ENCODE measurements around the gene C12orf57. TPM values are rescaled to one million over a fixed set of nuclear protein-coding genes. Genes with fewer than 3 reads are reported as not detected.
A peak's percentile ranks its signal among the peaks of the same experiment; 100 is the strongest.

The C12orf57 gene
- total RNA-seq, 2 experiments from 2014 or later: 305 to 311 TPM

DNA sequence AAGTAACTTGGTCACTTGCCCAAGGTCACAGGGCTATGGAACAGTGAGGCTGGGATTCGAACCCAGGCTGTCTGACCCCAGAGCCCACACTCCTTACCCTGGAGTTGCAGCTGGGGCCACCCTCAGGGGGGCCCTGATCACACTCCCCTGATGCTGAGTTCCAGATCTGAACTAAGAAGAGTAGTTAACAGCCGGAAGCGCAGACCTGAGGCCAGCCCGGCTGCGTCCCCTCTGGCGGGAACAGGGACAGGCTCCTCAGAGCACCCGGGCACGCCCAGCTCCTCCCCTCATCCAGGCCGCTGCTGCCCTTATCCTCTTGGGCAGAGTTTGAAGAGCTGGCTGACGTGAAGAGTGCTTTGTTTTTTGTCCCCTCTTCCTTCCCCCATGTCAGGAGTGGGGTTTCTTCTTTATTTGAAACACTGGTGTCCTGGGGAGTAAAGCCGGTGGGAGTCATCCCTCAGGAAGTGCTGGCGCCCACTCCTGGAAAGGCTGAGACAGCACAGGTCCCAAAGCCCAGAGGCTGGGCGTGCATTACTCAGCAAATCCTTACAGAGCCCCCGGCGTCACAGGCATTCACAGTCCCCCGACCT, 18.0 kb downstream of the C12orf57 start:
- ChIA-PET CTCF (interaction anchor here (1.1 to 13.3 kb wide), 9 partner anchors 14 to 95 kb away, joined by 3 to 324 read pairs (median 6); partner anchors contain the start of genes C12orf57, ENO2, LPCAT3 and LRRC23), POLR2A (interaction anchor here (1.0 to 16.4 kb wide), 10 partner anchors 14 to 359 kb away, joined by 4 to 963 read pairs (median 7); partner anchors contain the start of genes C12orf57, C1RL, ENO2 and LPCAT3)
- Mint-ChIP-seq H3K27ac (peak overlapping the region; percentile 97), H3K4me1 (ENCODE audit: low read depth) (peaks cover 72% of the 10 kb centered on the region), H3K36me3 (ENCODE audit: low read depth) (peaks cover 69% of the 10 kb centered on the region), H3K27me3 (no peaks in the 10 kb centered on the region), H3K9me3 (no peaks in the 10 kb centered on the region), H3K4me3 (peak overlapping the region; percentile 90)
- no peaks in the 10 kb centered on the region for H3K9me3 ChIP-seq (ENCODE audit: control insufficient read depth in 1 of 2, insufficient read depth in 1 of 2, low read length in 2 of 2)
- H3K4me3 ChIP-seq (ENCODE audit: low read length): peak overlapping the region; percentile 29
- H3K4me1 ChIP-seq (ENCODE audit: insufficient read depth, low read length): peaks cover 85% of the 10 kb centered on the region
- peak in 6 of 14 experiments; percentile 29 to 80 (median 64) for DNase-seq
- ATAC-seq (ENCODE audit: poor library complexity): peak; percentile 12
- no peaks in the 10 kb centered on the region for H3K27me3 ChIP-seq (ENCODE audit: control insufficient read depth in 1 of 2, insufficient read depth in 2 of 2, low read length in 2 of 2)
- TF ChIP-seq, protein P1, sequence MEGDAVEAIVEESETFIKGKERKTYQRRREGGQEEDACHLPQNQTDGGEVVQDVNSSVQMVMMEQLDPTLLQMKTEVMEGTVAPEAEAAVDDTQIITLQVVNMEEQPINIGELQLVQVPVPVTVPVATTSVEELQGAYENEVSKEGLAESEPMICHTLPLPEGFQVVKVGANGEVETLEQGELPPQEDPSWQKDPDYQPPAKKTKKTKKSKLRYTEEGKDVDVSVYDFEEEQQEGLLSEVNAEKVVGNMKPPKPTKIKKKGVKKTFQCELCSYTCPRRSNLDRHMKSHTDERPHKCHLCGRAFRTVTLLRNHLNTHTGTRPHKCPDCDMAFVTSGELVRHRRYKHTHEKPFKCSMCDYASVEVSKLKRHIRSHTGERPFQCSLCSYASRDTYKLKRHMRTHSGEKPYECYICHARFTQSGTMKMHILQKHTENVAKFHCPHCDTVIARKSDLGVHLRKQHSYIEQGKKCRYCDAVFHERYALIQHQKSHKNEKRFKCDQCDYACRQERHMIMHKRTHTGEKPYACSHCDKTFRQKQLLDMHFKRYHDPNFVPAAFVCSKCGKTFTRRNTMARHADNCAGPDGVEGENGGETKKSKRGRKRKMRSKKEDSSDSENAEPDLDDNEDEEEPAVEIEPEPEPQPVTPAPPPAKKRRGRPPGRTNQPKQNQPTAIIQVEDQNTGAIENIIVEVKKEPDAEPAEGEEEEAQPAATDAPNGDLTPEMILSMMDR (IDR thresholded peaks at IDR 0.05): no peak
- intact Hi-C loops (cut with DNase I, micrococcal nuclease): loop anchor here in 1 of 2 experiments (1.0 kb wide), 2 partner anchors 8 to 17 kb away; partner anchors contain the start of gene C12orf57
- peaks cover 48% of the 10 kb centered on the region for H3K36me3 ChIP-seq (ENCODE audit: insufficient read depth, low read length)
- H3K27ac ChIP-seq (ENCODE audit: low read depth in 1 of 2, low read length in 2 of 2): peak overlapping the region; percentile 94 to 96

DNA sequence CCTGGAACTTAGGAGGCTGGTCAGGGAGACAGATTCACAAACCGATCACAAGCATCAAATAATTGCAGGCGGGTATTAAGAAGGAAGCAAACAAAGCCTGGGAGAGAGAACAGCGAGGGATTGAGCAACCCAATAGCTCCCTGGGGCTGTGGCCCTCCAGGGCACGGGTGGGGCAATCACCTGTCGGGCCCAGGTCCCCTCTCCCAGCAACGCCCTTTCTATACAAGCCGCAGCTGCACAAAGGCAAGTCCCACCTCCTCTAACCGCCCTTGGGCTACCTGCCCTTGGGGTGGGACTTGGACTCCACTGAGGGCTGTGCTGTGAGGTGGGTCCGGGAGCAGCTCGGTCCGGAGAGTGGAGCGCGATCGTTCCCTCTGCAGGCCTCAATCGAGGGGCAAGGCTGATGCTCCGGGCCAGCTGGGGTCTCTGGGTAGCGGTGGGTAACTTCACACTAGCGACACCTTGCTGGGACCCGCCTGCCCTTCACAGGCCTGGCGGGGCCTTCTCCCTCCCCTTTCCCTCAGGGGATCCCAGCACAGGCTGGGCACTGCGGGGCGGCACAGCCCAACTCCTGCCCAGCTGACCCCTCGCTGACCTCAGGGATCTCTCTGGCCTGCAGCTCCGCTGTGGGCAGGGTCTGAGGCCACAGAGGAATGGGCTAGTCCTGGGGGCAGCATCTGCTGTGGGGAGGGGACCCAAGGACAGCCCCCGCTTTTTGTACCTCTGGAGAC, 18.6 kb downstream of the C12orf57 start:
- Histone ChIP-seq H3K4me3 (ENCODE audit: low read length) (peak overlapping the region; percentile 29), H3K36me3 (ENCODE audit: insufficient read depth, low read length) (peaks cover 48% of the 10 kb centered on the region), H3K27ac (ENCODE audit: low read depth in 1 of 2, low read length in 2 of 2) (peak overlapping the region; percentile 94 to 96), H3K9me3 (ENCODE audit: control insufficient read depth in 1 of 2, insufficient read depth in 1 of 2, low read length in 2 of 2) (no peaks in the 10 kb centered on the region), H3K27me3 (ENCODE audit: control insufficient read depth in 1 of 2, insufficient read depth in 2 of 2, low read length in 2 of 2) (no peaks in the 10 kb centered on the region), H3K4me1 (ENCODE audit: insufficient read depth, low read length) (peaks cover 78% of the 10 kb centered on the region)
- DNase-seq: peak in 1 of 14 experiments; percentile 40
- ATAC-seq (ENCODE audit: poor library complexity): no peak
- H3K9me3 Mint-ChIP-seq: no peaks in the 10 kb centered on the region
- ChIA-PET POLR2A (interaction anchor here (1.6 to 16.4 kb wide), 8 partner anchors 8 to 273 kb away, joined by 4 to 963 read pairs (median 8); partner anchors contain the start of genes C12orf57, ENO2, LPCAT3 and PTPN6), CTCF (interaction anchor here (1.1 to 13.3 kb wide), 6 partner anchors 15 to 71 kb away, joined by 4 to 324 read pairs (median 11); partner anchors contain the start of genes C12orf57, ENO2, LPCAT3 and LRRC23)
- peak overlapping the region; percentile 90 for H3K4me3 Mint-ChIP-seq
- peak overlapping the region; percentile 97 for H3K27ac Mint-ChIP-seq
- TF ChIP-seq, protein P1 (IDR thresholded peaks at IDR 0.05): no peak
- intact Hi-C loops (cut with DNase I, micrococcal nuclease): no loop called here
- H3K36me3 Mint-ChIP-seq (ENCODE audit: low read depth): peaks cover 68% of the 10 kb centered on the region
- H3K27me3 Mint-ChIP-seq: no peaks in the 10 kb centered on the region
- H3K4me1 Mint-ChIP-seq (ENCODE audit: low read depth): peaks cover 66% of the 10 kb centered on the region

DNA sequence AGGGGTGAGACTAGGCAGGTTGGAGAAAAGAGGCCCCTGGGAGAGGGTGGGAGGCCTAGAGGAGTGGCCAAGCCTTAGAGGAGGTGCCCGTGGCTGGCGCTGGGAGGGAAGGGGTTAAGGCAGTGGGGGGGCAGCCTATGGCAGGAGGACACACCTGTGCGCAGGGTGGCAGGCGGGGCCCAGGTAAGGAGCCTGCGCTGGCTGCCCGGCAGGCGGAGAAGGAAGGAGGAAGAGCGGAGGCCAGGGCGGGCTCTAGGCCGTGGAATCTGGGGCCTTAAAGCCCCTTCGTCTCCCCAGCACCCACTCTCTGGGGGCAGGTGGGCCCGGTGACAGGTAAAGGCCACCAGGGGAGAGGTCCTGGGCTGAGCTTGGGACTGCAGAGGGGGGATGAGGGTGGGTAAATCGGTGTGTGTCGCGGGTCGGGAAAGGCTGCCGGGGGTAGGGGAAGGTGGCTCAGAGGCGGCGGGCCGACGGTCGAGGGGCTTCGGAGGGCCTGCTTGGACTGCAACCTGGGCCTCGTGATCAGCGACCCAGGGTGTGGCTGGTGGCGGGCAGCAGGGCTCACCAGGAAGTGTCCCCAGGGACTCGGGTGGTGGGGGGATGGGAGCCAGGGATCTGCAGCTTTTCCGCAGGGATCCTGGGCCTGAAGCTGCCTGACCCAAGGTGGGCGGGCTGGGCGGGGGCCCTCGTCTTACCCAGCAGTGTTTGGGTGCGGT, 19.4 kb downstream of the C12orf57 start:
- no peak overlapping the region for H3K4me3 Mint-ChIP-seq
- intact Hi-C loops (cut with DNase I, micrococcal nuclease): no loop called here
- H3K36me3 ChIP-seq (ENCODE audit: insufficient read depth, low read length): peaks cover 48% of the 10 kb centered on the region
- H3K9me3 ChIP-seq (ENCODE audit: control insufficient read depth in 1 of 2, insufficient read depth in 1 of 2, low read length in 2 of 2): no peaks in the 10 kb centered on the region
- ATAC-seq (ENCODE audit: poor library complexity) (no peak), DNase-seq (peak in 1 of 14 experiments; percentile 37)
- peaks cover 71% of the 10 kb centered on the region for H3K4me1 ChIP-seq (ENCODE audit: insufficient read depth, low read length)
- TF ChIP-seq, protein P1 (IDR thresholded peaks at IDR 0.05): no peak
- no peaks in the 10 kb centered on the region for H3K27me3 Mint-ChIP-seq
- POLR2A ChIA-PET: interaction anchor here (1.6 to 16.4 kb wide), 4 partner anchors 9 to 90 kb away, joined by 5 to 963 read pairs (median 51); partner anchors contain the start of genes C12orf57, PTPN6, RNU7-1 and SPSB2
- CTCF ChIA-PET: interaction anchor here (0.5 to 13.3 kb wide), 3 partner anchors 15 to 154 kb away, joined by 3 to 324 read pairs (median 4); partner anchors contain the start of genes C12orf57, PTPN6 and RNU7-1
- no peaks in the 10 kb centered on the region for H3K27me3 ChIP-seq (ENCODE audit: control insufficient read depth in 1 of 2, insufficient read depth in 2 of 2, low read length in 2 of 2)
- H3K4me1 Mint-ChIP-seq (ENCODE audit: low read depth): peaks cover 59% of the 10 kb centered on the region
- no peak overlapping the region for H3K4me3 ChIP-seq (ENCODE audit: low read length)
- H3K36me3 Mint-ChIP-seq (ENCODE audit: low read depth): peaks cover 69% of the 10 kb centered on the region
- H3K9me3 Mint-ChIP-seq: no peaks in the 10 kb centered on the region
- peak overlapping the region; percentile 97 for H3K27ac Mint-ChIP-seq
- peak overlapping the region in 1 of 2 donors; percentile 96 for H3K27ac ChIP-seq (ENCODE audit: low read depth in 1 of 2, low read length in 2 of 2)

Measured in CD4-positive, alpha-beta T cell (primary cell).